Heart left ventricle (tissue), 16 donors: ENCODE results near the gene KREMEN1. TPM values are rescaled to one million over a fixed set of nuclear protein-coding genes. Genes with fewer than 3 reads are reported as not detected.

Experiments used
- ATAC-seq, 4 donors: fragments of 200-7000 bp; cut with Tn5 transposase; one replicate each; pipeline ENCODE4 v1.9.1; 2020 to 2022; ENCODE audit warnings: moderate library complexity in 4 of 4, mild to moderate bottlenecking in 3 of 4, moderate number of reproducible peaks in 1 of 4
- DNase-seq, 5 donors: peaks; one replicate each; pipeline ENCODE4 v3.0.0-alpha.2; 2020
- H3K27ac ChIP-seq, 12 donors: fragments of 200-600 bp; sonication (generic) in 4 of 12; one replicate each; pipeline versions ENCODE4 v1.5.0 to v1.8.0; 2016 to 2022; ENCODE audit warnings: mild to moderate bottlenecking in 2 of 12
- H3K27me3 ChIP-seq, 9 donors: fragments of 200-600 bp; sonication (generic) in 2 of 9; one replicate each; pipeline versions ENCODE4 v1.5.1 to v1.8.0; 2016 to 2022; ENCODE audit warnings: mild to moderate bottlenecking in 3 of 9
- H3K36me3 ChIP-seq, 9 donors: fragments of 200-600 bp; sonication (generic) in 2 of 9; one replicate each; pipeline versions ENCODE4 v1.5.0 to v1.8.0; 2018 to 2022; ENCODE audit warnings: mild to moderate bottlenecking in 2 of 9
- H3K4me1 ChIP-seq, 12 donors: fragments of 200-600 bp; sonication (generic) in 4 of 12; one replicate each; pipeline versions ENCODE4 v1.5.0 to v1.8.0; 2016 to 2022; ENCODE audit warnings: mild to moderate bottlenecking in 3 of 12
- H3K4me3 ChIP-seq, 12 donors: fragments of 200-600 bp; sonication (generic) in 4 of 12; one replicate each; pipeline versions ENCODE4 v1.5.0 to v1.8.0; 2017 to 2022; ENCODE audit warnings: mild to moderate bottlenecking in 9 of 12, moderate library complexity in 4 of 12
- H3K9me3 ChIP-seq, 12 donors: fragments of 200-600 bp; sonication (generic) in 4 of 12; one replicate each; pipeline versions ENCODE4 v1.5.0 to v1.8.0; 2016 to 2022; ENCODE audit warnings: mild to moderate bottlenecking in 1 of 12
- POLR2A ChIP-seq, 2 donors: fragments of 450-650 bp; IDR thresholded peaks; one replicate each; pipeline ENCODE4 v1.6.1; 2017; ENCODE audit warnings: antibody characterized with exemption in 2 of 2, mild to moderate bottlenecking in 2 of 2, moderate library complexity in 2 of 2
- WGBS, 4 donors: extraction: QIAGEN DNeasy Blood & Tissue Kit in 2 of 4; methylation state at CpG; one replicate each; pipeline versions ENCODE4 v1.1.5 to v1.1.7; 2013 to 2018; 5-methylcytosine and 5-hydroxymethylcytosine counted together
- intact Hi-C, 10 donors: fragments of 100-400 bp; cut with DNase I; formaldehyde crosslinking; loops; one replicate each; pipeline versions ENCODE4 v1.11.1 to v1.14.2; 2022
- polyA plus RNA-seq, 2 donors: library from polyadenylated mRNA; stranded (reverse); fragments of 200-250 nt; gene quantifications; one replicate each; pipeline ENCODE4 v1.2.3, GENCODE V29; 2013
- total RNA-seq, 9 donors: library from RNA; depleted of rRNA in 2 of 9; stranded (reverse); fragments of >200 nt in 2 of 9; fragmentation: NEBNext Ultra II Directional in 3 of 9; extraction: Animal tissue kit (Norgen Biotek cat#: 25700) in 3 of 9; gene quantifications; one replicate each; pipeline versions ENCODE4 v1.1.0 to v1.2.4, GENCODE V29; 2016 to 2023
- TF ChIP-seq, protein P1 (sequence below), 12 donors: fragments of 200-600 bp; sonication (generic) in 4 of 12; IDR thresholded peaks; one replicate each; pipeline versions ENCODE4 v1.5.0 to v1.8.0; 2018 to 2022; ENCODE audit warnings: antibody characterized with exemption in 12 of 12, mild to moderate bottlenecking in 5 of 12
- donor health status: ischemic (EF 13 %, LVEDD 7.1; RV severe dilation, severe dysfunction).
- donor health status: healthy with polysubstance abuse.
- donor health status: DM: no; HTN: yes; CAD: no.
- donor health status: DM: no; HTN: no; CAD: no.
- donor health status: ischemic (EF 25% LVEDD 6.9; RV normal size, moderate dysfunction).
- donor health status: ischemic (EF 25% LVEDD 5.7; RV mildly dilated, moderate dysfunction).
- donor health status: healthy.
- donor health status: DM: yes; HTN: yes; CAD: no.
- donor health status: ischemic (EF 35%, LVEDD 5.7; RV mildly dilated, moderate dysfunction).
- donor health status: nonischemic (EF 11% LVEDD 7.7; RV severe dilation, severe dysfunction).
- donor health status: DM: yes; HTN: yes; CAD: no.
- donor health status: PGD.
- donor health status: ischemic (EF 29% LVEDD 5.4; RV normal size, mild dysfunction).
- donor health status: nonischemic (EF 23%, LVEDD 6.1; RV moderate dilation, normal function).

Gene KREMEN1
- total and polyA plus RNA-seq, 11 donors, result 24.3 to 67.8 (median 36.4) TPM

GRCh38 chr22:29090039-29090438, 17.2 kb downstream of the KREMEN1 start:
- TF ChIP-seq POLR2A (IDR thresholded peaks at IDR 0.05), result no peak
- TF ChIP-seq, protein P1, sequence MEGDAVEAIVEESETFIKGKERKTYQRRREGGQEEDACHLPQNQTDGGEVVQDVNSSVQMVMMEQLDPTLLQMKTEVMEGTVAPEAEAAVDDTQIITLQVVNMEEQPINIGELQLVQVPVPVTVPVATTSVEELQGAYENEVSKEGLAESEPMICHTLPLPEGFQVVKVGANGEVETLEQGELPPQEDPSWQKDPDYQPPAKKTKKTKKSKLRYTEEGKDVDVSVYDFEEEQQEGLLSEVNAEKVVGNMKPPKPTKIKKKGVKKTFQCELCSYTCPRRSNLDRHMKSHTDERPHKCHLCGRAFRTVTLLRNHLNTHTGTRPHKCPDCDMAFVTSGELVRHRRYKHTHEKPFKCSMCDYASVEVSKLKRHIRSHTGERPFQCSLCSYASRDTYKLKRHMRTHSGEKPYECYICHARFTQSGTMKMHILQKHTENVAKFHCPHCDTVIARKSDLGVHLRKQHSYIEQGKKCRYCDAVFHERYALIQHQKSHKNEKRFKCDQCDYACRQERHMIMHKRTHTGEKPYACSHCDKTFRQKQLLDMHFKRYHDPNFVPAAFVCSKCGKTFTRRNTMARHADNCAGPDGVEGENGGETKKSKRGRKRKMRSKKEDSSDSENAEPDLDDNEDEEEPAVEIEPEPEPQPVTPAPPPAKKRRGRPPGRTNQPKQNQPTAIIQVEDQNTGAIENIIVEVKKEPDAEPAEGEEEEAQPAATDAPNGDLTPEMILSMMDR (IDR thresholded peaks at IDR 0.05), result no peak
- Histone ChIP-seq H3K4me1 (peaks cover 0 to 42% (median 21%) of the 10 kb centered on the region in 12 donors), H3K4me3 (no peak overlapping the region), H3K27ac (no peak overlapping the region), H3K27me3 (no peaks in the 10 kb centered on the region), H3K9me3 (no peaks in the 10 kb centered on the region), H3K36me3 (peaks cover 0 to 4% (median 0%) of the 10 kb centered on the region in 9 donors)
- no peak for ATAC-seq
- no peak for DNase-seq
- intact Hi-C loops, result no loop called here
- 82 to 89% (median 88%) methylated on average over 3 of the region's 3 CpGs for WGBS, 4 donors

DNA sequence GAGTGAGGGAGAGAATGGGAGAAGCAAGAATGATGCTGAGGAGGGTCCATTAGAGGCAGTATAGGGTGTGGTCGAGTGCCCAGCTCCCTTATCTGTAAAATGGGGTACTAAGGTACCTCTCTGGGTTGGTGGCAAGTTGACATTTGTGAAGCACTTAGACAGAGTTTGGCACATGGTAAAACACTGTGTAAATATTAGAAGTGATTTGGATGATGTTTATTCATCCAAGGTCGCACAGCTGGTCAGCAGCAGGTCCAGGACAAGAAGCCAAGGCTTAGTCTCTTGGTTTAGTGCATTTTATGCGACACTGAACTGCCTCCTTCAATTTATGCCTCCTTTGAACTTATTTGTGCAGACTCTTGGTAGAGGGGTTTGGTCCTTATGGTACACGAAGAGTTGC, 19.4 kb downstream of the KREMEN1 start:
- TF ChIP-seq POLR2A (IDR thresholded peaks at IDR 0.05), result no peak
- TF ChIP-seq, protein P1 (IDR thresholded peaks at IDR 0.05), result no peak
- ATAC-seq (no peak), DNase-seq (no peak)
- H3K27me3 ChIP-seq, result no peaks in the 10 kb centered on the region
- no peaks in the 10 kb centered on the region for H3K9me3 ChIP-seq
- 75 to 88% (median 85%) methylated on average over 4 of the region's 4 CpGs for WGBS, 4 donors
- peaks cover 0 to 13% (median 0%) of the 10 kb centered on the region in 9 donors for H3K36me3 ChIP-seq
- peak overlapping the region in 4 of 12 donors; percentile 15 to 48 (median 26) for H3K27ac ChIP-seq
- no peak overlapping the region for H3K4me3 ChIP-seq
- H3K4me1 ChIP-seq, result peaks cover 0 to 54% (median 22%) of the 10 kb centered on the region in 12 donors
- intact Hi-C loops, result no loop called here

- no peak overlapping the region for H3K4me3 ChIP-seq
- H3K27ac ChIP-seq, result peak overlapping the region in 10 of 12 donors; percentile 7 to 67 (median 42)
- no peak for DNase-seq
- H3K36me3 ChIP-seq, result peaks cover 0 to 13% (median 0%) of the 10 kb centered on the region in 9 donors
- TF ChIP-seq, protein P1 (IDR thresholded peaks at IDR 0.05), result no peak
- no peak for TF ChIP-seq POLR2A (IDR thresholded peaks at IDR 0.05)
- peaks cover 0 to 60% (median 22%) of the 10 kb centered on the region in 12 donors for H3K4me1 ChIP-seq
- intact Hi-C loops, result no loop called here
- ATAC-seq, result no peak
- 80 to 84% (median 82%) methylated on average over 1 of the region's 1 CpG for WGBS, 4 donors
- H3K9me3 ChIP-seq, result no peaks in the 10 kb centered on the region
- no peaks in the 10 kb centered on the region for H3K27me3 ChIP-seq
These were observed 20.2 kb downstream of the KREMEN1 start for GRCh38 chr22:29093030-29093429.

DNA sequence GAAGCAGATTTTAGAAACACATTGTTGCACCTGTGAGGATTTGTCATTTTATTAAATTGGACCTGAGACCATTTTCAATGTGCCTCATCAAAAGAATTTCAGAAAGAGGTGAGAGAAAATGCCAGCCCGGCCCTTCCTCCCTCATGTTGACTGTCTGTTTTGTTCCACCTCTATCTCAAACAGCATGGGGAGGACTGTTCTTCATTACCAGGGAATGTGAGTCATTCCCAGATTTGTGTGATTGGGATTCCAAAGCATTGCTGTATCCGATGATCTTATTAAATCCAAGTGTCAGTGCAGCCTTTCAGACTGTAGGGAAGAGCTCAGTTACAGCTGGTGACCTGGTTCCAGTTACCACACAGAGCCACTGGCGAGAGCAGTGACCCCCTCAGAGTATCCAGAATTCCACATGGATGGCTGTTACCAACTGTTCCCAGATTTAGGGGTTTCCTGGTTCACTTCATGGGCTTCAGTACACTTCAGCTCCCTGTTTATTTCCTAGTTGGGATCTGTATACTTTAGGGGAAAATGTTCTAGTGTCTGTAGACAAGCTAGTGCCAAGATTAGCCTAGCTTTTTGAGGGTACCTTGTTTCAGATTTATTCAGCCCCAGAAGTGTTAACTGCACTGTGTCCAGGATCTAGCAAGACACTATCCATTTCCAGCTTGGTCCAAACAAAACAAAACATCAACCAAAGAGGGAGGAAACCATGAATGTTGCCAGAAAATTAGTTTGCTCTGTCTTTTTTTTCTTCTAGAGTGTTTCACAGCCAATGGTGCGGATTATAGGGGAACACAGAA, 20.9 kb downstream of the KREMEN1 start:
- Histone ChIP-seq H3K4me1 (peaks cover 0 to 60% (median 22%) of the 10 kb centered on the region in 12 donors), H3K9me3 (no peaks in the 10 kb centered on the region), H3K27me3 (no peaks in the 10 kb centered on the region), H3K36me3 (peaks cover 0 to 13% (median 0%) of the 10 kb centered on the region in 9 donors), H3K4me3 (no peak overlapping the region), H3K27ac (peak overlapping the region in 10 of 12 donors; percentile 7 to 67 (median 48))
- WGBS, 4 donors, result 59 to 72% (median 67%) methylated on average over 4 of the region's 4 CpGs
- ATAC-seq, result peak; percentile 59 to 80 (median 72)
- peak in 1 of 5 donors; percentile 59 for DNase-seq
- intact Hi-C loops, result no loop called here
- no peak for TF ChIP-seq POLR2A (IDR thresholded peaks at IDR 0.05)
- TF ChIP-seq, protein P1 (IDR thresholded peaks at IDR 0.05), result no peak
